Stomach (tissue), 4 donors: ENCODE results near the gene VNN1.

Experiments used
- CTCF ChIP-seq, 7 experiments: fragments of 450-650 bp in 4 of 7; fragments of 200-600 bp in 3 of 7; sonication (generic) in 3 of 7; IDR thresholded peaks; one replicate each; pipeline ENCODE4 v1.5.1; 2016 to 2019; ENCODE audit warnings: antibody characterized with exemption in 7 of 7, control low read depth in 2 of 7, mild to moderate bottlenecking in 1 of 7
- EP300 ChIP-seq: sonication (generic); formaldehyde crosslinking; IDR thresholded peaks from one replicate; pipeline ENCODE4 v1.6.1; 2017; ENCODE audit warnings: antibody characterized with exemption
- POLR2AphosphoS5 ChIP-seq, 3 donors: sonication (generic); formaldehyde crosslinking; IDR thresholded peaks; one replicate each; pipeline ENCODE4 v1.6.1; 2016; ENCODE audit warnings: antibody characterized with exemption in 3 of 3

GRCh38 chr6:132686531-132686930 is 27.3 kb downstream of the VNN1 start:
- no peak for TF ChIP-seq POLR2AphosphoS5 (IDR thresholded peaks at IDR 0.05)
- TF ChIP-seq CTCF (IDR thresholded peaks at IDR 0.05) = no peak
- TF ChIP-seq EP300 = no peak
